ENCODE data around the gene NCKAP1. TPM values are rescaled to one million over a fixed set of nuclear protein-coding genes. Genes with fewer than 3 reads are reported as not detected.

NCKAP1 gene
- total and polyA plus RNA-seq, 3 experiments from 2014 or later = 0.51 to 8.7 (median 6.2) TPM

DNA sequence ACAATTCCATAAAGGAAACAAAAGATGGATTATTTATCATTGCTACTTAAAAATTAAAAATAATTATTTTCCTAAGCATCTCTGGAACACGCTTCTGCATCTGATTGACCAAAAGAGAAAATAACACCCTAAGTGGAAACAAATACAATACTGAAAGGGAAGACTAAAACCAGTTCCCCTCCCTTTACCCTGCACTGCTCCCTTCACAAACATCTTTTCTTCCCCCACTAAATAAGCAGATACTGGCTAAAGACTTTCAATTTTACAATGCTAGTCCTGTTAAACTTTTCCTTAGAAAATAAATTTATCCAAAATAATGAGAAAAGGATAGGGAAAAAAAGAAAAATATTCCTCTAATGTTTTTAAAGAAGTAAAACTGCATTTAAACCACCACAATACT lies 4.3 kb downstream of the NCKAP1 start:
- Histone ChIP-seq H3K27ac (ENCODE audit: low read depth, low read length) (no peak overlapping the region), H3K27me3 (ENCODE audit: insufficient read depth, low read length, poor library complexity, severe bottlenecking) (peaks cover 10% of the 10 kb centered on the region), H3K4me3 (ENCODE audit: low read length) (no peak overlapping the region), H3K4me1 (ENCODE audit: insufficient read depth, low read length) (peaks cover 27% of the 10 kb centered on the region), H3K36me3 (ENCODE audit: insufficient read depth, low read length) (no peaks in the 10 kb centered on the region), H3K9me3 (ENCODE audit: low read length) (no peaks in the 10 kb centered on the region)
- no peaks in the 10 kb centered on the region for H3K36me3 Mint-ChIP-seq
- H3K27ac Mint-ChIP-seq = no peak overlapping the region
- ChIA-PET CTCF (no interaction called here), POLR2A (no interaction called here)
- H3K9me3 Mint-ChIP-seq = no peaks in the 10 kb centered on the region
- no peak for DNase-seq
- H3K4me3 Mint-ChIP-seq = no peak overlapping the region
- peaks cover 24 to 40% (median 26%) of the 10 kb centered on the region in 3 donors for H3K4me1 Mint-ChIP-seq
- H3K27me3 Mint-ChIP-seq = peaks cover 18 to 58% of the 10 kb centered on the region in 2 donors

DNA sequence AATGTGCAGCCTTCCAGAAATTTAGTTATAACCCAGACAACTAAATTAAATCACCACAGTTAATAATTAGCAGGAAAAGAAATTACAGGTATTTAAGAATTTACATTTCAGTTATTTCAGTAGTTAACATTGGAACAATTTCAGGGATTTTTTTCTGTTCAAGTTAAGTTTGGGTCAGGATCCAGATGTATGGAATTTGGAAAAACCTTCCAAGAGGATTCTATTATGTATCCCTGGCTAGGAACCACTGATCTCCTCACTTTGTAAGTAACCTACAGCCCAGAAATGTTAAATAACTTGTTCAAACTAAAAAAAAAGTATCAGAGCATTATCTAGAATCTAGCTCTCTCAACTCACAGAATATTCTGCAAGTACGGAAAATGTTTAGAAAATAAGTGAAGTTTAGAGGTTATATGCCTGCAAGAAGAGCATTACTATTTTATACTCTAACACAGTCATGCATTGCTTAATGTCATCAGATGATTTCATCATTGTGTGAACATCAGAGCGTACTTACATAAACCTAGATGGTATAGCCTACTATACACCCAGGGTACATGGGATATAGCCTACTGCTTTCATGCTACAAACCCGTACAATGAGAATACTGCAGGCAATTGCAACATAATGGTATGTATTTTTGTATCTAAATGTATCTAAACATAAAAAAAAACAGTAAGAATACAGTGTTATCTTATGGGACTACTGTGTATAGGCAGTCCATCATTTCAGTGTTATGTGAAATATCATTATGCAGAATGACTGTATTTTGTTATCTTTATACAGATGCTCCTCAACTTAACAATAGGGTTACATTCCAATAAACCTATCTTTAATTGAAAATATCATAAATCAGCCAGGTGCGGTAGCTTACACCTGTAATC lies 6.1 kb downstream of the NCKAP1 start:
- Mint-ChIP-seq H3K9me3 (no peaks in the 10 kb centered on the region), H3K36me3 (no peaks in the 10 kb centered on the region), H3K4me1 (peaks cover 18 to 33% (median 19%) of the 10 kb centered on the region in 3 donors), H3K4me3 (no peak overlapping the region), H3K27me3 (peaks cover 21 to 66% of the 10 kb centered on the region in 2 donors), H3K27ac (no peak overlapping the region)
- Histone ChIP-seq H3K4me3 (ENCODE audit: low read length) (no peak overlapping the region), H3K9me3 (ENCODE audit: low read length) (no peaks in the 10 kb centered on the region), H3K27ac (ENCODE audit: low read depth, low read length) (no peak overlapping the region), H3K36me3 (ENCODE audit: insufficient read depth, low read length) (no peaks in the 10 kb centered on the region), H3K27me3 (ENCODE audit: insufficient read depth, low read length, poor library complexity, severe bottlenecking) (peaks cover 10% of the 10 kb centered on the region), H3K4me1 (ENCODE audit: insufficient read depth, low read length) (peaks cover 18% of the 10 kb centered on the region)
- POLR2A ChIA-PET = no interaction called here
- no peak for DNase-seq
- CTCF ChIA-PET = no interaction called here

DNA sequence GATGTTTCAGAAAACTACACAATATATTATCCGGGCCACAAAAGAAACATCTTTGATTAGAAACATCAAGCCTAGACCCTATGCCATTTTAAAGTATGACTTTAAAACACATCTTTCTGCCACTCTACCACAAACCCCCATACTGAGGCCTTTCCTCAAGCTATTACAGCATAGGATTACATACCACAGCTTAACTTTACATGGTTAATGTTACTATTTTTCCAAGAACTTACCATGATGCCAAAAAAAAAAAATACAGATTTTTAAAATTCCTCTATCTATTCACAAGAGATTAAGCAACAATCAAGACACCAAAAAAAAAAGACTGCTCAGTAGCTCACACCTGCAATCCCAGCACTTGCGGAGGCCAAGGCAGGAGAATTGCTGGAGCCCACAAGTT lies 9.0 kb downstream of the NCKAP1 start:
- CTCF ChIA-PET = interaction anchor here (0.6 kb wide), 1 partner anchor 39 kb away, joined by 3 read pairs; no protein-coding TSS in a partner anchor

DNA sequence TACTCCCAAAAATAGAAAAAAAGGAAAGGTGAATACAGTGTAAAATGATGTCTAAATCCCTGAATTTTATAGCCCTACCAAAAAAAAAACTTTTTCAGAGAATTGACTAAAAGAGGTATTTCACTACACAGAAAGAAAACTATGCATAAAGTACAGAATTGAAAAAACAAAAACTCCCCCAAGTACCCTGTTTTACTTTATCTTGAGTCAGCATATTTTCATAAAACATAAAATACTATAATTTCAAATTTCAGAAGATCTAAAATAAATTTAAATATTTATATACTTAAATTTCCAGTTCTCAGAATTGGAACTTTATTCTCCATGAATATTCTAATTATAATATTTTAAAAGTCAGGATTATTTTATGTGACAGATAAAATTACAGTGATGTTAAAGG lies 10.1 kb downstream of the NCKAP1 start:
- ChIA-PET CTCF (no interaction called here), POLR2A (no interaction called here)
- Histone ChIP-seq H3K27ac (ENCODE audit: low read depth, low read length) (no peak overlapping the region), H3K4me3 (ENCODE audit: low read length) (no peak overlapping the region), H3K9me3 (ENCODE audit: low read length) (no peaks in the 10 kb centered on the region), H3K36me3 (ENCODE audit: insufficient read depth, low read length) (no peaks in the 10 kb centered on the region), H3K27me3 (ENCODE audit: insufficient read depth, low read length, poor library complexity, severe bottlenecking) (peaks cover 6% of the 10 kb centered on the region), H3K4me1 (ENCODE audit: insufficient read depth, low read length) (no peaks in the 10 kb centered on the region)
- Mint-ChIP-seq H3K27me3 (peaks cover 20 to 65% of the 10 kb centered on the region in 2 donors), H3K27ac (no peak overlapping the region), H3K4me1 (peaks cover 0 to 5% (median 0%) of the 10 kb centered on the region in 3 donors), H3K36me3 (peaks cover 0 to 1% (median 0%) of the 10 kb centered on the region in 3 donors), H3K4me3 (no peak overlapping the region), H3K9me3 (no peaks in the 10 kb centered on the region)
- no peak for DNase-seq

More for the DNA sequence above, 9.0 kb downstream of the NCKAP1 start:
- no peak overlapping the region for H3K27ac Mint-ChIP-seq
- peaks cover 20 to 75% of the 10 kb centered on the region in 2 donors for H3K27me3 Mint-ChIP-seq
- DNase-seq = no peak
- no peaks in the 10 kb centered on the region for H3K9me3 Mint-ChIP-seq
- Histone ChIP-seq H3K9me3 (ENCODE audit: low read length) (no peaks in the 10 kb centered on the region), H3K27ac (ENCODE audit: low read depth, low read length) (no peak overlapping the region), H3K4me1 (ENCODE audit: insufficient read depth, low read length) (no peaks in the 10 kb centered on the region), H3K36me3 (ENCODE audit: insufficient read depth, low read length) (no peaks in the 10 kb centered on the region), H3K27me3 (ENCODE audit: insufficient read depth, low read length, poor library complexity, severe bottlenecking) (peaks cover 10% of the 10 kb centered on the region), H3K4me3 (ENCODE audit: low read length) (no peak overlapping the region)
- POLR2A ChIA-PET = no interaction called here
- no peak overlapping the region for H3K4me3 Mint-ChIP-seq
- peaks cover 0 to 9% (median 0%) of the 10 kb centered on the region in 3 donors for H3K4me1 Mint-ChIP-seq
- peaks cover 0 to 1% (median 0%) of the 10 kb centered on the region in 3 donors for H3K36me3 Mint-ChIP-seq

DNA sequence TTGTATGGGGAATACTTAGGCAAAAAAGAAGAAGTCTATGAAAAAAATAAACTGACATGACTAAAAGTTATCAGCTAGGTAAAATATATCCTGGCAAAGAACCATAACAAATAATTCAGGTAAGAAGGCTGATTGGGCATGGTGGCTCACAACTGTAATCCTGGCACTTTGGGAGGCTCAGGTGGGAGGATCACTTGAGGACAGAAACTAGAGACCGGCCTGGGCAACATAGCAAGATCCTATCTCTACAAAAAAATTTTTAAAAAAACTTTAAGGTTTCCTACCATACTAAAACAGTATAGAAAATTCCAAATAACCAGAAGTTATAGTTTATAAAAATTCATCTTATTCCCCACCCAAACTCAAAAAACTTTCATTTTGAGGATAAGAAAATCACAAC lies 10.8 kb downstream of the NCKAP1 start:
- Histone ChIP-seq H3K4me3 (ENCODE audit: low read length) (no peak overlapping the region), H3K27me3 (ENCODE audit: insufficient read depth, low read length, poor library complexity, severe bottlenecking) (no peaks in the 10 kb centered on the region), H3K4me1 (ENCODE audit: insufficient read depth, low read length) (no peaks in the 10 kb centered on the region), H3K9me3 (ENCODE audit: low read length) (no peaks in the 10 kb centered on the region), H3K36me3 (ENCODE audit: insufficient read depth, low read length) (no peaks in the 10 kb centered on the region), H3K27ac (ENCODE audit: low read depth, low read length) (no peak overlapping the region)
- Mint-ChIP-seq H3K4me3 (no peak overlapping the region), H3K36me3 (peaks cover 0 to 3% (median 1%) of the 10 kb centered on the region in 3 donors), H3K9me3 (no peaks in the 10 kb centered on the region), H3K4me1 (peaks cover 0 to 4% (median 0%) of the 10 kb centered on the region in 3 donors), H3K27me3 (peaks cover 16 to 59% of the 10 kb centered on the region in 2 donors), H3K27ac (no peak overlapping the region)
- POLR2A ChIA-PET = no interaction called here
- DNase-seq = no peak
- CTCF ChIA-PET = no interaction called here

DNA sequence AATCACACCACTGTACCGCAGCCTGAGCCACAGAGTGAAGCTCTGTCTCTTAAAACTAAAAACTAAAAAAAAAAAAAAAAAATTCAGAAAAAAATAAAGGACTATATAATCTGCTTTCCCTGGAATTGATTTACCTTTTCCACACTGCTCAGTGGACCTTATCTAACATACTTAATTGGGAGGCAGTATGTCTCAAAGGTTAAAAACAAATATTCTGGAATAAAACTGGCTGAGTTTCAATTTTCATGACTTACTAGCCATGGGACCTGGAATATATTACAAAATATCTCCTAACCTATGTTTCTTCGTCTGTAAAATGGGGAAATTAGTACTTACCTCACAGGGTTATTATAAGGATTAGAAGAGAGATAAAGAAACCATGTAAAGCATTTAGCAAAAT lies 11.8 kb downstream of the NCKAP1 start:
- CTCF ChIA-PET = no interaction called here
- Mint-ChIP-seq H3K27ac (no peak overlapping the region), H3K27me3 (peaks cover 16 to 51% of the 10 kb centered on the region in 2 donors), H3K4me3 (no peak overlapping the region), H3K36me3 (peaks cover 0 to 3% (median 1%) of the 10 kb centered on the region in 3 donors), H3K9me3 (no peaks in the 10 kb centered on the region), H3K4me1 (no peaks in the 10 kb centered on the region)
- DNase-seq = no peak
- no peaks in the 10 kb centered on the region for H3K9me3 ChIP-seq (ENCODE audit: low read length)
- no peak overlapping the region for H3K27ac ChIP-seq (ENCODE audit: low read depth, low read length)
- POLR2A ChIA-PET = no interaction called here
- no peaks in the 10 kb centered on the region for H3K36me3 ChIP-seq (ENCODE audit: insufficient read depth, low read length)
- H3K4me1 ChIP-seq (ENCODE audit: insufficient read depth, low read length) = no peaks in the 10 kb centered on the region
- no peaks in the 10 kb centered on the region for H3K27me3 ChIP-seq (ENCODE audit: insufficient read depth, low read length, poor library complexity, severe bottlenecking)
- H3K4me3 ChIP-seq (ENCODE audit: low read length) = no peak overlapping the region

DNA sequence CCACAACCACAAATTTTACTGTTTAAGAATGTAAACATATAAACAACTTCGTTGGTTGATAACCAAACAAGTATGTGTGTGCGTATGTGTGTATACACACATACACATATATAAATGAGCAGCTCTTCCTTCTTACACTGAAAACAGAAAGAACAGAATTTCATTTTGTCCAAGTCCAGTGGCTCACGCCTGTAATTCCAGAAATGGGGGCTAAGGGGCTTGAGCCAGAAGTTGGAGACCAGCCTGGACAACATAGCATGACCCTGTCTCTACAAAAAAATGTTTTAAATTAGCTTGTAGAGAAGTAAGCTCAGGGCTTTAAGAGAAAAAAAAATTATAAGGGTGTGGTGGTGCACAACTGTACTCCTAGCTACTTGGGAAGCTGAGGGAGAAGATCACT lies 12.3 kb downstream of the NCKAP1 start:
- no peak overlapping the region for H3K4me3 Mint-ChIP-seq
- H3K9me3 ChIP-seq (ENCODE audit: low read length) = no peaks in the 10 kb centered on the region
- H3K9me3 Mint-ChIP-seq = no peaks in the 10 kb centered on the region
- ChIA-PET CTCF (no interaction called here), POLR2A (no interaction called here)
- no peak overlapping the region for H3K4me3 ChIP-seq (ENCODE audit: low read length)
- peaks cover 0 to 4% (median 2%) of the 10 kb centered on the region in 3 donors for H3K36me3 Mint-ChIP-seq
- H3K27me3 Mint-ChIP-seq = peaks cover 15 to 48% of the 10 kb centered on the region in 2 donors
- no peaks in the 10 kb centered on the region for H3K36me3 ChIP-seq (ENCODE audit: insufficient read depth, low read length)
- no peak overlapping the region for H3K27ac Mint-ChIP-seq
- no peaks in the 10 kb centered on the region for H3K27me3 ChIP-seq (ENCODE audit: insufficient read depth, low read length, poor library complexity, severe bottlenecking)
- H3K4me1 ChIP-seq (ENCODE audit: insufficient read depth, low read length) = no peaks in the 10 kb centered on the region
- no peak overlapping the region for H3K27ac ChIP-seq (ENCODE audit: low read depth, low read length)
- DNase-seq = no peak
- no peaks in the 10 kb centered on the region for H3K4me1 Mint-ChIP-seq

DNA sequence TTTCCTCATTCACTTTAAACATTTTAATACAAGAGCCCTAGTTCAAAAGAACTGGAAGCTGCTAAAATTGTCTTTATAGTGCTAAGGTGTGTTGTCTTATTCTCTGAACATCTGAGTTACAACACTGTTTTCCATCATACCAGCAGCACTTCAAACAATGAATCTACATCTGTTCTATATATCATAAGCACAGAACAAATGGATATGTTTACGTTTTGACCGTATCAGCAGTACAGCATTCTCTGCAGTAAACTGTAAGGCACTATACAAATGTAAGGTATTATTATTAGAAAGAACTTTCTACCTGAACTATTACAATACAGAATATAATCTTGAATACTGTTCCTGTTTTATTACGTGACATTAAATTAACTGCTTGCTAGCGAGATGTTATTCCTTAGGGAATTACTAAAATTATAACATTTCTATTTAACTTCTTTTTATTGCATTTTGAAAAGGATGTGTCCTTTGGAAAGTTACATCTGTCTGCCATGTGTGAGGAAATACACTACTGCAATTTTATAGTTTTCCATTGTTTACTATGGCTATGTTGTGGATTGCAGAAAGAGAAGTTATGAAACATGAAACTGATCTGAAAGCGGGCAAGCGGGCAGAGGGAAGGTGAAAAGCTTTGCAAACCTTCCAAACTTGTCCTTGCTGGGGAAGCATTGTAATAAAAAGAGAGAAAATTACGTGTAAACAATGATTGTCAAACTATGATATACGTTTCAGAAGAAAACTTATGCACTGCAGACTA lies 13.7 kb downstream of the NCKAP1 start:
- Histone ChIP-seq H3K27ac (ENCODE audit: low read depth, low read length) (no peak overlapping the region), H3K36me3 (ENCODE audit: insufficient read depth, low read length) (no peaks in the 10 kb centered on the region), H3K9me3 (ENCODE audit: low read length) (no peaks in the 10 kb centered on the region), H3K4me1 (ENCODE audit: insufficient read depth, low read length) (no peaks in the 10 kb centered on the region), H3K4me3 (ENCODE audit: low read length) (no peak overlapping the region), H3K27me3 (ENCODE audit: insufficient read depth, low read length, poor library complexity, severe bottlenecking) (no peaks in the 10 kb centered on the region)
- ChIA-PET CTCF (no interaction called here), POLR2A (no interaction called here)
- Mint-ChIP-seq H3K9me3 (no peaks in the 10 kb centered on the region), H3K27ac (no peak overlapping the region), H3K27me3 (peaks cover 10 to 37% of the 10 kb centered on the region in 2 donors), H3K4me1 (no peaks in the 10 kb centered on the region), H3K4me3 (no peak overlapping the region), H3K36me3 (peaks cover 0 to 8% (median 4%) of the 10 kb centered on the region in 3 donors)
- DNase-seq = no peak
